Measurements from ENCODE around the gene CNOT6L.

Gene CNOT6L

GRCh38 chr4:77681792-77682191, 137.4 kb downstream of the CNOT6L start:
- no peak for TF ChIP-seq CTCF (IDR thresholded peaks at IDR 0.05; ENCODE audit: low read depth, low read length, missing control alignments)
- no peak overlapping the region for H3K4me3 ChIP-seq (ENCODE audit: low read depth, low read length)
- DNase-seq (ENCODE audit: low read depth) = no peak

- TF ChIP-seq CTCF (IDR thresholded peaks at IDR 0.05; ENCODE audit: low read depth, low read length, missing control alignments) = no peak
- DNase-seq (ENCODE audit: low read depth) = no peak
- no peak overlapping the region for H3K4me3 ChIP-seq (ENCODE audit: low read depth, low read length)
These were observed 142.3 kb downstream of the CNOT6L start for GRCh38 chr4:77676842-77677241.

- H3K4me3 ChIP-seq (ENCODE audit: low read depth, low read length) = no peak overlapping the region
- TF ChIP-seq CTCF (IDR thresholded peaks at IDR 0.05; ENCODE audit: low read depth, low read length, missing control alignments) = no peak
- DNase-seq (ENCODE audit: low read depth) = no peak
These were observed 148.1 kb downstream of the CNOT6L start for GRCh38 chr4:77671051-77671450.

GRCh38 chr4:77669946-77670590, 149.1 kb downstream of the CNOT6L start:
- no peak for TF ChIP-seq CTCF (IDR thresholded peaks at IDR 0.05; ENCODE audit: low read depth, low read length, missing control alignments)
- DNase-seq (ENCODE audit: low read depth) = no peak
- no peak overlapping the region for H3K4me3 ChIP-seq (ENCODE audit: low read depth, low read length)

- no peak for TF ChIP-seq CTCF (IDR thresholded peaks at IDR 0.05; ENCODE audit: low read depth, low read length, missing control alignments)
- DNase-seq (ENCODE audit: low read depth) = no peak
These were observed 153.6 kb downstream of the CNOT6L start for GRCh38 chr4:77665381-77666069.

More at GRCh38 chr4:77665381-77666069, 153.6 kb downstream of the CNOT6L start:
- no peak overlapping the region for H3K4me3 ChIP-seq (ENCODE audit: low read depth, low read length)

All from GM12864 (cell line).